Activated B cell treated with CpG ODN at 0.5 μM for 24 hours (primary cell): ENCODE results near the gene RHOT1. TPM values are rescaled to one million over a fixed set of nuclear protein-coding genes. Genes with fewer than 3 reads are reported as not detected.
"Not testable (repeated sequence)": the region's sequence is repeated elsewhere in the genome, so short reads cannot be mapped to it uniquely, and the experiment has no call there.

Experiments
- ATAC-seq: fragments of 200-7000 bp; cut with Tn5 transposase; one replicate; pipeline ENCODE4 v1.10.0; 2021; ENCODE audit warnings: low read depth, mild to moderate bottlenecking, moderate library complexity
- CTCF ChIA-PET: fragments of 350-600 bp; sonication (Branson Sonifier 250); formaldehyde crosslinking; loops from one replicate; lab custom pipeline; 2021; ENCODE audit warnings: antibody characterized with exemption; lab: Charles Lee
- POLR2A ChIA-PET: fragments of 350-600 bp; sonication (Branson Sonifier 250); formaldehyde crosslinking; loops from one replicate; lab custom pipeline; 2021; ENCODE audit warnings: antibody characterized with exemption; lab: Charles Lee
- DNase-seq: peaks from one replicate; pipeline ENCODE4 v3.0.0; 2022
- H3K27ac Mint-ChIP-seq: one replicate; pipeline ENCODE4 v1.8.0; 2020; ENCODE audit warnings: mixed read lengths
- H3K27me3 Mint-ChIP-seq: one replicate; pipeline ENCODE4 v1.8.0; 2021; ENCODE audit warnings: mixed read lengths
- H3K36me3 Mint-ChIP-seq: one replicate; pipeline ENCODE4 v1.8.0; 2021; ENCODE audit warnings: low read depth, mixed read lengths
- H3K4me1 Mint-ChIP-seq: one replicate; pipeline ENCODE4 v1.8.0; 2021; ENCODE audit warnings: mixed read lengths
- H3K4me3 Mint-ChIP-seq: one replicate; pipeline ENCODE4 v1.8.0; 2020; ENCODE audit warnings: mild to moderate bottlenecking, mixed read lengths
- H3K9me3 Mint-ChIP-seq: one replicate; pipeline ENCODE4 v1.8.0; 2020; ENCODE audit warnings: mixed read lengths
- intact Hi-C: fragments of 100-400 bp; cut with micrococcal nuclease; formaldehyde crosslinking; loops from one replicate; pipeline ENCODE4 v1.15.1; 2024
- total RNA-seq: library from RNA; stranded (reverse); gene quantifications from 2 replicates; pipeline ENCODE4 v1.2.3, GENCODE V29; 2022
- TF ChIP-seq, protein P1 (sequence below): fragments of 200-600 bp; IDR thresholded peaks from one replicate; pipeline ENCODE4 v1.8.0; 2022; ENCODE audit warnings: antibody characterized with exemption, mild to moderate bottlenecking

Gene RHOT1
- total RNA-seq, 1 donor from 2014 or later = 16.2 TPM

DNA sequence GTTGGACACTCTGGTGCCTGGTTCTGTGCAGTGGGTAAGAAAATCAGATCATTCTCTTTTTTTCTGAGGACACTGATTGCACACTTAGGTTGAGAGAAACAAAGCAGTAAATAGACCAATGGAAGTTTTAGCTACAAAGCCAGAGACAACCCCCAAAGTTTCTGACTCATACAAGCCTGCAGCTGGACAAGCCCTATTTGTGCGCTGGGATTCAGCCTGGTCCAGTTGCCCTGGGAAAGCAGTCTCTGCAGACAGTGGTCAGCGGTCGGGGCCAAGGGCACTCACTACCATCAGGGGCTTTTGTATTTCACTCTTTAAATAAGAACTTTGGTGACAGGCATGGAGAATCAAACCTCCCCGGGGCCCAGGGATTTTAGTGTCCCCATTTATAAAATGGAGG is 117.3 kb downstream of the RHOT1 start:
- DNase-seq (no peak), ATAC-seq (no peak)
- POLR2A ChIA-PET = interaction anchor here (0.6 kb wide), 1 partner anchor 12 kb away, joined by 5 read pairs; no protein-coding TSS in a partner anchor
- H3K36me3 Mint-ChIP-seq = no peaks in the 10 kb centered on the region
- TF ChIP-seq, protein P1, sequence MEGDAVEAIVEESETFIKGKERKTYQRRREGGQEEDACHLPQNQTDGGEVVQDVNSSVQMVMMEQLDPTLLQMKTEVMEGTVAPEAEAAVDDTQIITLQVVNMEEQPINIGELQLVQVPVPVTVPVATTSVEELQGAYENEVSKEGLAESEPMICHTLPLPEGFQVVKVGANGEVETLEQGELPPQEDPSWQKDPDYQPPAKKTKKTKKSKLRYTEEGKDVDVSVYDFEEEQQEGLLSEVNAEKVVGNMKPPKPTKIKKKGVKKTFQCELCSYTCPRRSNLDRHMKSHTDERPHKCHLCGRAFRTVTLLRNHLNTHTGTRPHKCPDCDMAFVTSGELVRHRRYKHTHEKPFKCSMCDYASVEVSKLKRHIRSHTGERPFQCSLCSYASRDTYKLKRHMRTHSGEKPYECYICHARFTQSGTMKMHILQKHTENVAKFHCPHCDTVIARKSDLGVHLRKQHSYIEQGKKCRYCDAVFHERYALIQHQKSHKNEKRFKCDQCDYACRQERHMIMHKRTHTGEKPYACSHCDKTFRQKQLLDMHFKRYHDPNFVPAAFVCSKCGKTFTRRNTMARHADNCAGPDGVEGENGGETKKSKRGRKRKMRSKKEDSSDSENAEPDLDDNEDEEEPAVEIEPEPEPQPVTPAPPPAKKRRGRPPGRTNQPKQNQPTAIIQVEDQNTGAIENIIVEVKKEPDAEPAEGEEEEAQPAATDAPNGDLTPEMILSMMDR = no peak
- H3K4me3 Mint-ChIP-seq = no peak overlapping the region
- peaks cover 43% of the 10 kb centered on the region for H3K27me3 Mint-ChIP-seq
- intact Hi-C loops = no loop called here
- peaks cover 4% of the 10 kb centered on the region for H3K4me1 Mint-ChIP-seq
- CTCF ChIA-PET = no interaction called here
- H3K9me3 Mint-ChIP-seq = no peaks in the 10 kb centered on the region
- H3K27ac Mint-ChIP-seq = no peak overlapping the region

DNA sequence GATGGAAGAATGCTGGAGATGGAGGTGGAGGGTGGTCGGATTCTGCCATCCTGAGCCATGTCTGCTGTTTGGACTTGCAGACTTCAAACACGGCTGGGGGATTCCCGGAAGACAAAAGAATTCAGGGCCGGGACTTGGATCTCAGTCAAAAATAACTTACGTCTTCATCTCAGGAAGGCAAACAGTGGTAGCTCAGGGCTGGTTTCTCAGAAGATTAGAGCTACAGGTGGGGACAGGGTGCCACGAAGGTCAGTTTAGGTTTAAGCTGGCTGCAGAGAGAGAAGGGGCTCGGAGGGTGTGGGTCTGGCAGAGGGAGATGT is 119.1 kb downstream of the RHOT1 start:
- peaks cover 48% of the 10 kb centered on the region for H3K27me3 Mint-ChIP-seq
- H3K9me3 Mint-ChIP-seq = no peaks in the 10 kb centered on the region
- no peak overlapping the region for H3K27ac Mint-ChIP-seq
- no peaks in the 10 kb centered on the region for H3K36me3 Mint-ChIP-seq
- TF ChIP-seq, protein P1 = no peak
- H3K4me1 Mint-ChIP-seq = peaks cover 8% of the 10 kb centered on the region
- intact Hi-C loops = no loop called here
- CTCF ChIA-PET = no interaction called here
- POLR2A ChIA-PET = no interaction called here
- H3K4me3 Mint-ChIP-seq = no peak overlapping the region
- ATAC-seq (no peak), DNase-seq (no peak)

DNA sequence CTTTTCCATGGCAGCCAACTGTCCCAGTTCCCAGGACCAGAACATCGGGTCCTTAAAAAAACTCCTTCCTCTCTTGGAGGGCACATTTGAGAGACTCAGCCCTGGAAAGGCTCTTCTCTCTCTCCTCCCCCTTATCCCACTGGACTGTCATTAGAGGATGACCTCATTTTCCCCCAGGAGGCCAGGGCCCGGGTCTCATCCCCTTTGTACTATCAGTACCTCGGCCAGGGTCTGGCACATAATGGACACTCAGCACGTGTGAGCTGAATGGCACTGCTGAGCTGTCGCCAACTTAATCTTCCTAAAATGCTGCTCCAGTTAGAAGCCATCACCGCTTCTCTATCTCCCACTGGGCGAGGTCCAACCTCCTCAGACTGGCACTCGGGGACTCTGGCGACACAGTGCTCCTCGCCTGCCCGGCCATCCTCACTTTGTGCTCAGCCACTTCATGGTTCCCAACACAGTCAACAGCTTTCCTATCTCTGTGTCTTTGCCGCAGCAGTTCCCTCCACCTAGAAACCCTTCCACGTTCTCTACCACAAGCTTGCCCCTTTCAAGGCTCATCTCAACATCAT is 119.7 kb downstream of the RHOT1 start:
- CTCF ChIA-PET = no interaction called here

DNA sequence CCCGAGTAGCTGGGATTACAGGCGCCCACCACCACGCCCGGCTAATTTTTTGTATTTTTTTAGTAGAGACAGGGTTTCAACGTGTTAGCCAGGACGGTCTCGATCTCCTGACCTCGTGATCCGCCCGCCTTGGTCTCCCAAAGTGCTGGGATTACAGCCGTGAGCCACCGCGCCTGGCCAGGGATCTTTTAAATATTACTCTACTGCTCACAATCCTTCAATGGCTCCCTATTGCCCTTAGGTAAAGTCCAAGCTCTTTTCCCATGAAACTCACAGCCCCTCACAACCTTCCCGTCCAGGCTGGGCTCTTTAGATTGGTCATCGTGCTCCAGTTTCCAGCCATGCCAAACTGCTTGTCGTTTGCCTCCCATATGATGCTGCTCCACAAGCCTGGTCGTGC is 121.2 kb downstream of the RHOT1 start:
- Mint-ChIP-seq H3K27me3 (peaks cover 58% of the 10 kb centered on the region), H3K4me1 (peaks cover 17% of the 10 kb centered on the region)
- ATAC-seq, DNase-seq, H3K36me3 Mint-ChIP-seq, H3K9me3 Mint-ChIP-seq, H3K4me3 Mint-ChIP-seq, intact Hi-C loops, CTCF ChIA-PET, POLR2A ChIA-PET, H3K27ac Mint-ChIP-seq: not testable (repeated sequence)

More for the DNA sequence above, 119.7 kb downstream of the RHOT1 start:
- POLR2A ChIA-PET = no interaction called here
- Mint-ChIP-seq H3K27me3 (peaks cover 46% of the 10 kb centered on the region), H3K4me1 (peaks cover 5% of the 10 kb centered on the region), H3K27ac (no peak overlapping the region), H3K4me3 (no peak overlapping the region), H3K36me3 (no peaks in the 10 kb centered on the region), H3K9me3 (no peaks in the 10 kb centered on the region)
- TF ChIP-seq, protein P1 = no peak
- intact Hi-C loops = no loop called here
- DNase-seq = no peak
- no peak for ATAC-seq

DNA sequence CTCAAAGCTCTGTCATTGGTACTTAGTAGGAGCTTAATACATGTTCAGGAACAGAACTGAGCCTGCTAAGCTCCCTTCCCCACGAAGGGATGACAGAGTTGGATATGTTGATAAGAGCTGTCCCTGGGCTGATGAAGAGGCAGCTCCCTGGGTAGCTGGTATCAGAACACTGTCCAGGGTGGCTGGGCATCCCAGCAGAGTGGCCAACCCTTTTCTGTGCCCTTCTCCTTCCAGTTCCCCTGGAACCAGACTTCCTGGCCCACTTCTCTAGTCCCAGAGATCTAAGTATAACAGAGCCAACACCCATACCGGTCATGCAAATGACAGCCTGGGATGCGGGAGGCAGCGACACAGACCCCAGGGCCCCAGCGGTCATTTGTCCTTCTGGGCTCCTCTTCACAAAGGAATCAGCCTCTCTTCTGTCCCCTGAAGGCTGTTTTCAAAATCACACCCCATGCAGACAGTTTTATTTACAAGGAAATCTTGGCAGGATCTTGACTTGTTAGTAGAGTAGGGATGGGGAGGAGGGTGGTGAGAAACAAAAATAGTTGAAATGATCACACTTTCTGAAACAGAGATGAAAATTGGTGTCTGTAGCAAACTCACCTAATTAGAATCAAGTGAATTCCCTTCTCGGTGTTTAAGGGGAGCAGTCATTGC is 122.0 kb downstream of the RHOT1 start:
- DNase-seq = no peak
- H3K27ac Mint-ChIP-seq = no peak overlapping the region

More for the DNA sequence above, 122.0 kb downstream of the RHOT1 start:
- H3K27me3 Mint-ChIP-seq = peaks cover 59% of the 10 kb centered on the region
- H3K4me3 Mint-ChIP-seq = peak overlapping the region; percentile 62
- H3K36me3 Mint-ChIP-seq = no peaks in the 10 kb centered on the region
- no peaks in the 10 kb centered on the region for H3K9me3 Mint-ChIP-seq
- H3K4me1 Mint-ChIP-seq = peaks cover 17% of the 10 kb centered on the region
- no peak for ATAC-seq
- TF ChIP-seq, protein P1 = no peak
- POLR2A ChIA-PET = no interaction called here
- intact Hi-C loops = no loop called here
- CTCF ChIA-PET = no interaction called here
